MM.1S (cell line): Measurements from ENCODE around the gene TRPV5.

Experiments used
- DNase-seq: peaks from one replicate; pipeline ENCODE4 v3.0.0-alpha.2; 2015
- H2AFZ ChIP-seq: fragments of 300-600 bp; sonication (generic); 2 replicates; pipeline ENCODE4 v1.6.0; 2016; ENCODE audit warnings: antibody characterized with exemption, low read length
- H3F3A ChIP-seq: fragments of 300-600 bp; sonication (generic); 2 replicates; pipeline ENCODE4 v1.6.1; 2016; ENCODE audit warnings: mild to moderate bottlenecking, antibody characterized with exemption, low read length, moderate library complexity, mixed read lengths; ENCODE audit not compliant: insufficient read depth
- H3K27ac ChIP-seq: fragments of 300-600 bp; sonication (generic); 2 replicates; pipeline ENCODE4 v1.5.1; 2016; ENCODE audit warnings: mild to moderate bottlenecking, low read length
- H3K27me3 ChIP-seq: fragments of 300-600 bp; sonication (generic); replicated peaks from 2 replicates; pipeline ENCODE4 v1.6.0; 2016; ENCODE audit warnings: low read length; ENCODE audit not compliant: insufficient read depth
- H3K36me3 ChIP-seq: fragments of 300-600 bp; sonication (generic); replicated peaks from 2 replicates; pipeline ENCODE4 v1.6.1; 2016; ENCODE audit warnings: mild to moderate bottlenecking, low read length, mixed read lengths; ENCODE audit not compliant: insufficient read depth
- H3K4me1 ChIP-seq: fragments of 300-600 bp; sonication (generic); 2 replicates; pipeline ENCODE4 v1.6.1; 2016; ENCODE audit warnings: low read length, mixed read lengths
- H3K4me2 ChIP-seq: fragments of 300-600 bp; sonication (generic); 2 replicates; pipeline ENCODE4 v1.6.0; 2016; ENCODE audit warnings: low read depth, low read length
- H3K4me3 ChIP-seq: fragments of 300-600 bp; sonication (generic); 2 replicates; pipeline ENCODE4 v1.5.1; 2016; ENCODE audit warnings: low read length, mixed read lengths
- H3K79me2 ChIP-seq: fragments of 300-600 bp; sonication (generic); 2 replicates; pipeline ENCODE4 v1.6.1; 2016; ENCODE audit warnings: mixed run types, low read length, mixed read lengths
- H3K9ac ChIP-seq: fragments of 300-600 bp; sonication (generic); 2 replicates; pipeline ENCODE4 v1.6.1; 2016; ENCODE audit warnings: low read length, mixed read lengths
- H3K9me2 ChIP-seq: fragments of 300-600 bp; sonication (generic); replicated peaks from 2 replicates; pipeline ENCODE4 v1.6.1; 2016; ENCODE audit warnings: mild to moderate bottlenecking, low read length, mixed read lengths; ENCODE audit not compliant: insufficient read depth
- H3K9me3 ChIP-seq: fragments of 300-600 bp; sonication (generic); replicated peaks from 2 replicates; pipeline ENCODE4 v1.6.1; 2016; ENCODE audit warnings: mild to moderate bottlenecking, low read length, mixed read lengths; ENCODE audit not compliant: insufficient read depth
- H4K20me1 ChIP-seq: fragments of 300-600 bp; sonication (generic); 2 replicates; pipeline ENCODE4 v1.6.1; 2016; ENCODE audit warnings: mild to moderate bottlenecking, low read length, moderate library complexity, mixed read lengths; ENCODE audit not compliant: insufficient read depth
- EZH2 ChIP-seq: fragments of 300-600 bp; sonication (generic); optimal IDR thresholded peaks from 2 replicates; pipeline ENCODE3; 2017; ENCODE audit warnings: low read depth, mild to moderate bottlenecking, antibody characterized with exemption, low read length, mixed read lengths
- EZH2phosphoT487 ChIP-seq: fragments of 300-600 bp; sonication (generic); IDR thresholded peaks from 2 replicates; pipeline ENCODE4 v1.6.1; 2018; ENCODE audit warnings: antibody characterized with exemption, low read length
- TF ChIP-seq, protein P1 (sequence below): fragments of 300-600 bp; sonication (generic); IDR thresholded peaks from 2 replicates; pipeline ENCODE4 v1.5.1; 2016; ENCODE audit warnings: antibody characterized with exemption, low read length, mixed read lengths

TRPV5 gene

DNA sequence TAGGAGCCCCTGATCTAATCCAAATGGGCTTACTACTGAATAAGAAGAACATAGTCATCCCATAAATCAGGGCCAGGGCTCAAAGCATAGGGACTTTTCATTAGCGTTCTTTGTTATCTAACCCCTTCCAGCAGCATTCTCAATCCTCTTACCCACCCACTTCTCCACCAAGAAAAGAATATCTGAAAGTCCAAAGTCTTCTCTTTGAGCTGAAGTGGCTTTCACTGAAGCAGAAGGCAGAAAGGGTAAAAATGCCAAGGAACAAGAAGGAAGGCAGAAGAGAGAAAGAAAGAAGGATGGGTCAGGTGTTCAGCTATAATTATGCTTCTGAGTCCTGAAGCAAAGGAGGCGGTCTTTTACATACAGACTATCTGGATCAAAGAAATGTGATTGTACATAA is 10.2 kb downstream of the TRPV5 start:
- H3K9me3 ChIP-seq: no peaks in the 10 kb centered on the region
- no peak overlapping the region for H2AFZ ChIP-seq
- no peaks in the 10 kb centered on the region for H3K27me3 ChIP-seq
- no peaks in the 10 kb centered on the region for H3F3A ChIP-seq
- no peaks in the 10 kb centered on the region for H3K4me1 ChIP-seq
- no peaks in the 10 kb centered on the region for H3K79me2 ChIP-seq
- H4K20me1 ChIP-seq: no peaks in the 10 kb centered on the region
- no peak overlapping the region for H3K4me3 ChIP-seq
- no peak overlapping the region for H3K4me2 ChIP-seq
- no peaks in the 10 kb centered on the region for H3K36me3 ChIP-seq
- no peaks in the 10 kb centered on the region for H3K9me2 ChIP-seq
- no peak for DNase-seq
- H3K27ac ChIP-seq: no peak overlapping the region
- no peak overlapping the region for H3K9ac ChIP-seq
- TF ChIP-seq EZH2phosphoT487 (no peak), EZH2 (no peak)
- TF ChIP-seq, protein P1, sequence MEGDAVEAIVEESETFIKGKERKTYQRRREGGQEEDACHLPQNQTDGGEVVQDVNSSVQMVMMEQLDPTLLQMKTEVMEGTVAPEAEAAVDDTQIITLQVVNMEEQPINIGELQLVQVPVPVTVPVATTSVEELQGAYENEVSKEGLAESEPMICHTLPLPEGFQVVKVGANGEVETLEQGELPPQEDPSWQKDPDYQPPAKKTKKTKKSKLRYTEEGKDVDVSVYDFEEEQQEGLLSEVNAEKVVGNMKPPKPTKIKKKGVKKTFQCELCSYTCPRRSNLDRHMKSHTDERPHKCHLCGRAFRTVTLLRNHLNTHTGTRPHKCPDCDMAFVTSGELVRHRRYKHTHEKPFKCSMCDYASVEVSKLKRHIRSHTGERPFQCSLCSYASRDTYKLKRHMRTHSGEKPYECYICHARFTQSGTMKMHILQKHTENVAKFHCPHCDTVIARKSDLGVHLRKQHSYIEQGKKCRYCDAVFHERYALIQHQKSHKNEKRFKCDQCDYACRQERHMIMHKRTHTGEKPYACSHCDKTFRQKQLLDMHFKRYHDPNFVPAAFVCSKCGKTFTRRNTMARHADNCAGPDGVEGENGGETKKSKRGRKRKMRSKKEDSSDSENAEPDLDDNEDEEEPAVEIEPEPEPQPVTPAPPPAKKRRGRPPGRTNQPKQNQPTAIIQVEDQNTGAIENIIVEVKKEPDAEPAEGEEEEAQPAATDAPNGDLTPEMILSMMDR: no peak

DNA sequence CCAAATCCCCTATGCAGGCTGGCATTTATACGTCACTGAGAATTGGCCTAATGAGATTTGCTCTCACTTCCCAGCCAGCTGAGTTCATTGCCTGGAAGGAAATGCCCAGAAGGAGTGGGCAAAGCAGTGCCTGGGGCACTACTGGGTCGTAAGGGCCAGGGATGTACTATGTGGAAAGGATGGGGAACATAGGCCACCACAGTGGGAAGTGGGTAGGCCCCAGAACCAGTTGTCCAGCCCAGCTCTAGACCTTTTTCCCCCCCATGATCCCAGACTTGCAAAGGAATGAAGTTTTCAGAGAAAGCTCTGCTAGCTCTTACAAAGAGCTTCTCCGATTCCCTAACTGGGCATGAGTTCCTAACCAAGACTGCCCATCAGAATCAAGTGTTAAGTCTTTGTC is 13.9 kb downstream of the TRPV5 start:
- Histone ChIP-seq H3K27ac (no peak overlapping the region), H3K9me2 (no peaks in the 10 kb centered on the region), H3K27me3 (no peaks in the 10 kb centered on the region), H3K9ac (no peak overlapping the region), H3K4me2 (no peak overlapping the region), H3K9me3 (no peaks in the 10 kb centered on the region), H3K36me3 (no peaks in the 10 kb centered on the region), H3F3A (no peaks in the 10 kb centered on the region), H2AFZ (no peak overlapping the region), H4K20me1 (no peaks in the 10 kb centered on the region), H3K4me3 (no peak overlapping the region), H3K4me1 (no peaks in the 10 kb centered on the region), H3K79me2 (no peaks in the 10 kb centered on the region)
- no peak for DNase-seq
- no peak for TF ChIP-seq EZH2
- TF ChIP-seq, protein P1: no peak
- no peak for TF ChIP-seq EZH2phosphoT487

DNA sequence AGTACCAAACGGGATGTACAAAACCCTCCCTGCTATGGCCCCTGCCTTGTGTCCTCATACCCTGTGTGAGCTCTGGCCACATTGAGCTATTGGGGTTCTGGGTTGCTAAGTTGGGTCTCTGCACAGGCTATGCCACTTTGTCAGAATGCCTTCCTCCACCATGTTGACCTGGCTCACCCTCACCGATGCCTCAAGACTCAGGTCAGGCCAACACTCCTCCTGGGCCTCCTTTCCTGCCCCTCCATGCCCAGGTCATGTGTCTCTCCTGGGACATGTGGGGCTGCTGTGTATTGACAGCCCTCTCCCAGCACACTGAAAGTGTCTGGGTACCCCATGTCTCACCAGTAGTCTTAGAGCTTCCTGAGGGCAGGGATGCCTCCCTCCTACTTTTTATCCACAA is 14.6 kb downstream of the TRPV5 start:
- Histone ChIP-seq H3K4me2 (no peak overlapping the region), H3K9me3 (no peaks in the 10 kb centered on the region), H3K27me3 (no peaks in the 10 kb centered on the region), H3K4me1 (no peaks in the 10 kb centered on the region), H3F3A (no peaks in the 10 kb centered on the region), H3K9me2 (no peaks in the 10 kb centered on the region), H3K79me2 (no peaks in the 10 kb centered on the region), H3K36me3 (no peaks in the 10 kb centered on the region), H2AFZ (no peak overlapping the region), H3K9ac (no peak overlapping the region), H4K20me1 (no peaks in the 10 kb centered on the region), H3K27ac (no peak overlapping the region), H3K4me3 (no peak overlapping the region)
- DNase-seq: no peak
- TF ChIP-seq, protein P1: no peak
- no peak for TF ChIP-seq EZH2
